Measurements from ENCODE around the gene AP5B1.

DNA sequence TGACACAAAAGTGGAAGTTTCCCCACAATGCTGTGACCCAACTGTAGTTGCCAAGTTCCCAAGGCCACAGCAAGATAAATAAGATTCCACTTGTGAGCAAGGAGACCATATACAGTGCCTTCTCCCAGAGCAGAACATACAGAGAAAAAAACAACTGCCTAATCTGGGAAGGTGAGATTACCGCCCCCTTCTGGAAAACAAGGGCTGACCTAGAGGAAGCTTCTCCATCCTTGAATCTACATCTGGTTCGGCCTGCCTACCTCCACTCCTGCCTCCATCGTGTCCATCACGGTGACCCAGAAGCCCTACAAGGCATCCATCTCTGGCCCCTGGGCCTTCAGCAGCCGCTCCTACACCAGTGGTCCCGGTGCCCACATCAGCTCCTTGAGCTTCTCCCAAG lies 54.1 kb downstream of the AP5B1 start:
- TF ChIP-seq, protein P1, sequence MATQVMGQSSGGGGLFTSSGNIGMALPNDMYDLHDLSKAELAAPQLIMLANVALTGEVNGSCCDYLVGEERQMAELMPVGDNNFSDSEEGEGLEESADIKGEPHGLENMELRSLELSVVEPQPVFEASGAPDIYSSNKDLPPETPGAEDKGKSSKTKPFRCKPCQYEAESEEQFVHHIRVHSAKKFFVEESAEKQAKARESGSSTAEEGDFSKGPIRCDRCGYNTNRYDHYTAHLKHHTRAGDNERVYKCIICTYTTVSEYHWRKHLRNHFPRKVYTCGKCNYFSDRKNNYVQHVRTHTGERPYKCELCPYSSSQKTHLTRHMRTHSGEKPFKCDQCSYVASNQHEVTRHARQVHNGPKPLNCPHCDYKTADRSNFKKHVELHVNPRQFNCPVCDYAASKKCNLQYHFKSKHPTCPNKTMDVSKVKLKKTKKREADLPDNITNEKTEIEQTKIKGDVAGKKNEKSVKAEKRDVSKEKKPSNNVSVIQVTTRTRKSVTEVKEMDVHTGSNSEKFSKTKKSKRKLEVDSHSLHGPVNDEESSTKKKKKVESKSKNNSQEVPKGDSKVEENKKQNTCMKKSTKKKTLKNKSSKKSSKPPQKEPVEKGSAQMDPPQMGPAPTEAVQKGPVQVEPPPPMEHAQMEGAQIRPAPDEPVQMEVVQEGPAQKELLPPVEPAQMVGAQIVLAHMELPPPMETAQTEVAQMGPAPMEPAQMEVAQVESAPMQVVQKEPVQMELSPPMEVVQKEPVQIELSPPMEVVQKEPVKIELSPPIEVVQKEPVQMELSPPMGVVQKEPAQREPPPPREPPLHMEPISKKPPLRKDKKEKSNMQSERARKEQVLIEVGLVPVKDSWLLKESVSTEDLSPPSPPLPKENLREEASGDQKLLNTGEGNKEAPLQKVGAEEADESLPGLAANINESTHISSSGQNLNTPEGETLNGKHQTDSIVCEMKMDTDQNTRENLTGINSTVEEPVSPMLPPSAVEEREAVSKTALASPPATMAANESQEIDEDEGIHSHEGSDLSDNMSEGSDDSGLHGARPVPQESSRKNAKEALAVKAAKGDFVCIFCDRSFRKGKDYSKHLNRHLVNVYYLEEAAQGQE (IDR thresholded peaks at IDR 0.05; ENCODE audit: insufficient replicate concordance, low read depth): no peak
- TF ChIP-seq, protein P2, sequence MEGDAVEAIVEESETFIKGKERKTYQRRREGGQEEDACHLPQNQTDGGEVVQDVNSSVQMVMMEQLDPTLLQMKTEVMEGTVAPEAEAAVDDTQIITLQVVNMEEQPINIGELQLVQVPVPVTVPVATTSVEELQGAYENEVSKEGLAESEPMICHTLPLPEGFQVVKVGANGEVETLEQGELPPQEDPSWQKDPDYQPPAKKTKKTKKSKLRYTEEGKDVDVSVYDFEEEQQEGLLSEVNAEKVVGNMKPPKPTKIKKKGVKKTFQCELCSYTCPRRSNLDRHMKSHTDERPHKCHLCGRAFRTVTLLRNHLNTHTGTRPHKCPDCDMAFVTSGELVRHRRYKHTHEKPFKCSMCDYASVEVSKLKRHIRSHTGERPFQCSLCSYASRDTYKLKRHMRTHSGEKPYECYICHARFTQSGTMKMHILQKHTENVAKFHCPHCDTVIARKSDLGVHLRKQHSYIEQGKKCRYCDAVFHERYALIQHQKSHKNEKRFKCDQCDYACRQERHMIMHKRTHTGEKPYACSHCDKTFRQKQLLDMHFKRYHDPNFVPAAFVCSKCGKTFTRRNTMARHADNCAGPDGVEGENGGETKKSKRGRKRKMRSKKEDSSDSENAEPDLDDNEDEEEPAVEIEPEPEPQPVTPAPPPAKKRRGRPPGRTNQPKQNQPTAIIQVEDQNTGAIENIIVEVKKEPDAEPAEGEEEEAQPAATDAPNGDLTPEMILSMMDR (IDR thresholded peaks at IDR 0.05; ENCODE audit: insufficient read depth, low read length): no peak
- no peak for TF ChIP-seq POLR2AphosphoS5 (IDR thresholded peaks at IDR 0.05; ENCODE audit: low read depth)
